OCI-LY7 (cell line): ENCODE measurements around the gene PCGF3.

Experiments used
- CTCF ChIP-seq: fragments of 200-600 bp; sonication (generic); conservative IDR thresholded peaks from 2 replicates; pipeline ENCODE4 v1.5.1; 2014; ENCODE audit warnings: mild to moderate bottlenecking, antibody characterized with exemption, low read length, moderate library complexity, mixed read lengths
- EZH2phosphoT487 ChIP-seq: fragments of 200-600 bp; sonication (generic); IDR thresholded peaks from 2 replicates; pipeline ENCODE4 v1.6.1; 2018; ENCODE audit warnings: low read depth, borderline replicate concordance, mild to moderate bottlenecking, mixed run types, antibody characterized with exemption, low read length, moderate library complexity, mixed read lengths

- TF ChIP-seq CTCF (no peak), EZH2phosphoT487 (no peak)
Measured at GRCh38 chr4:803884-804283, 98.3 kb downstream of the PCGF3 start.
